Measurements from ENCODE around the gene PGBD5.

GRCh38 chr1:230355128-230355527 is 71.0 kb downstream of the PGBD5 start:
- TF ChIP-seq CTCF (IDR thresholded peaks at IDR 0.05) (no peak), POLR2A (IDR thresholded peaks at IDR 0.05) (no peak)
